Measurements from ENCODE around the gene EFHD2.
A peak's percentile ranks its signal among the peaks of the same experiment; 100 is the strongest.

- TF ChIP-seq, protein P1, sequence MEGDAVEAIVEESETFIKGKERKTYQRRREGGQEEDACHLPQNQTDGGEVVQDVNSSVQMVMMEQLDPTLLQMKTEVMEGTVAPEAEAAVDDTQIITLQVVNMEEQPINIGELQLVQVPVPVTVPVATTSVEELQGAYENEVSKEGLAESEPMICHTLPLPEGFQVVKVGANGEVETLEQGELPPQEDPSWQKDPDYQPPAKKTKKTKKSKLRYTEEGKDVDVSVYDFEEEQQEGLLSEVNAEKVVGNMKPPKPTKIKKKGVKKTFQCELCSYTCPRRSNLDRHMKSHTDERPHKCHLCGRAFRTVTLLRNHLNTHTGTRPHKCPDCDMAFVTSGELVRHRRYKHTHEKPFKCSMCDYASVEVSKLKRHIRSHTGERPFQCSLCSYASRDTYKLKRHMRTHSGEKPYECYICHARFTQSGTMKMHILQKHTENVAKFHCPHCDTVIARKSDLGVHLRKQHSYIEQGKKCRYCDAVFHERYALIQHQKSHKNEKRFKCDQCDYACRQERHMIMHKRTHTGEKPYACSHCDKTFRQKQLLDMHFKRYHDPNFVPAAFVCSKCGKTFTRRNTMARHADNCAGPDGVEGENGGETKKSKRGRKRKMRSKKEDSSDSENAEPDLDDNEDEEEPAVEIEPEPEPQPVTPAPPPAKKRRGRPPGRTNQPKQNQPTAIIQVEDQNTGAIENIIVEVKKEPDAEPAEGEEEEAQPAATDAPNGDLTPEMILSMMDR (IDR thresholded peaks at IDR 0.05) = no peak
- TF ChIP-seq POLR2A (IDR thresholded peaks at IDR 0.05) = peak in 2 of 3 donors; percentile 19 to 32
Observed at GRCh38 chr1:15449567-15449966, 39.9 kb downstream of the EFHD2 start.

All from body of pancreas (tissue), 4 donors.